Breast epithelium (tissue), 3 donors: Measurements from ENCODE around the gene MAP3K7.

Experiments
- POLR2AphosphoS5 ChIP-seq, 3 donors: sonication (generic); formaldehyde crosslinking; IDR thresholded peaks; one replicate each; pipeline ENCODE4 v1.6.1; 2017; ENCODE audit warnings: antibody characterized with exemption in 3 of 3
- TF ChIP-seq, protein P1 (sequence below), 3 donors: fragments of 450-650 bp; IDR thresholded peaks; one replicate each; pipeline ENCODE4 v1.5.1; 2016 to 2017; ENCODE audit warnings: antibody characterized with exemption in 3 of 3, mild to moderate bottlenecking in 3 of 3, moderate library complexity in 3 of 3

DNA sequence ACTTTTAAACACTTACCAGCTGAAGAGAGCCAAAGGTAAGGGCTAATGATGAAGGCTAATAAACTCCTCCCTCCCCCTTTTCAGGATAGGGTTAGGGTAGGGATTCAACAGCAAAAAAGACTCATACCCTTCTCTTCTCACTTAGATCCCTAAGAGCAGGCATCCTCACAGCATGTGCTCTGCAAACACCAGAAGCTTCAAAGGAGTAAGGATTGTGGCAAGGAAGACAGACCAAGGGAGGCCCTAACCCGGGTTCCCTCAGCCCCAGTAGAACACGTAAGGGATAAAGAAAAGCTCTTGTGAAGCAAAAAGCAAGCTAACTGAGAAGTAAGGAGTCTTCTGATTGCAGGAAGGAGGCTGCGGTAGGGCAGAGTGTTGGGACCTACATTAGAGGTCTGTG is 11.6 kb downstream of the MAP3K7 start:
- TF ChIP-seq, protein P1, sequence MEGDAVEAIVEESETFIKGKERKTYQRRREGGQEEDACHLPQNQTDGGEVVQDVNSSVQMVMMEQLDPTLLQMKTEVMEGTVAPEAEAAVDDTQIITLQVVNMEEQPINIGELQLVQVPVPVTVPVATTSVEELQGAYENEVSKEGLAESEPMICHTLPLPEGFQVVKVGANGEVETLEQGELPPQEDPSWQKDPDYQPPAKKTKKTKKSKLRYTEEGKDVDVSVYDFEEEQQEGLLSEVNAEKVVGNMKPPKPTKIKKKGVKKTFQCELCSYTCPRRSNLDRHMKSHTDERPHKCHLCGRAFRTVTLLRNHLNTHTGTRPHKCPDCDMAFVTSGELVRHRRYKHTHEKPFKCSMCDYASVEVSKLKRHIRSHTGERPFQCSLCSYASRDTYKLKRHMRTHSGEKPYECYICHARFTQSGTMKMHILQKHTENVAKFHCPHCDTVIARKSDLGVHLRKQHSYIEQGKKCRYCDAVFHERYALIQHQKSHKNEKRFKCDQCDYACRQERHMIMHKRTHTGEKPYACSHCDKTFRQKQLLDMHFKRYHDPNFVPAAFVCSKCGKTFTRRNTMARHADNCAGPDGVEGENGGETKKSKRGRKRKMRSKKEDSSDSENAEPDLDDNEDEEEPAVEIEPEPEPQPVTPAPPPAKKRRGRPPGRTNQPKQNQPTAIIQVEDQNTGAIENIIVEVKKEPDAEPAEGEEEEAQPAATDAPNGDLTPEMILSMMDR (IDR thresholded peaks at IDR 0.05) = no peak
- TF ChIP-seq POLR2AphosphoS5 (IDR thresholded peaks at IDR 0.05) = no peak
